GM19467 (cell line): ENCODE results near the gene DEGS2.

Experiments
- ATAC-seq: cut with Tn5 transposase; IDR thresholded peaks from one replicate; pipeline ENCODE4 v1.9.1; 2021; ENCODE audit warnings: mild to moderate bottlenecking, moderate library complexity; ENCODE audit not compliant: unreplicated experiment

The DEGS2 gene

DNA sequence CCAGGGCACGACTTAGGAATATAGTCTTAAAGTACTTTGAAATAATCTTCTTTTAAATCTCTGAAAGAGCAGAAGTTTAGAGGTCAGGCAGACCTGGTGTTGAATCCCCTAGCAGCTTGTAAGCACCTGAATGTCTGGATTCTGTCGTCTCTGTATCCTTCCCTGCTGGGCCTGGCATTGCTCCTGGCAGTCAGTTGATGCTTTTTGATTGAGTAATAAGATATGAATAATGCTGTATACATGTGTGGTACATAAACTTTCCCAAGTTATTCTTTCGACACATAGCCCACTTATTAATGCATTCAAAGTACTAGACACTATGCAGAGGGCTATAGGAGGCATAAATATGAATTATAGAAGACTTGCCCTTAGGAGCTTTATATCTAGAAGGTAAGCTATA is 62.8 kb downstream of the DEGS2 start:
- no peak for ATAC-seq
